Loucy (cell line): Measurements from ENCODE around the gene GPC3.

Experiments used
- H2AFZ ChIP-seq: fragments of 200-600 bp; sonication (generic); 2 replicates; pipeline ENCODE4 v1.6.0; 2016; ENCODE audit warnings: antibody characterized with exemption, mild to moderate bottlenecking, low read length, moderate library complexity
- H3F3A ChIP-seq: fragments of 200-600 bp; 2 replicates; pipeline ENCODE4 v1.6.0; 2016; ENCODE audit warnings: antibody characterized with exemption, low read depth, mild to moderate bottlenecking
- H3K27me3 ChIP-seq: fragments of 200-600 bp; sonication (generic); 2 replicates; pipeline ENCODE4 v1.6.1; 2014; ENCODE audit warnings: low read length, mild to moderate bottlenecking; ENCODE audit not compliant: insufficient read depth, poor library complexity, severe bottlenecking
- H3K36me3 ChIP-seq: fragments of 200-600 bp; sonication (generic); 2 replicates; pipeline ENCODE4 v1.6.1; 2016; ENCODE audit warnings: low read length; ENCODE audit not compliant: insufficient read depth
- H3K4me1 ChIP-seq: fragments of 200-600 bp; sonication (generic); 2 replicates; pipeline ENCODE4 v1.5.1; 2014; ENCODE audit warnings: low read length, mild to moderate bottlenecking; ENCODE audit not compliant: insufficient read depth, poor library complexity, severe bottlenecking
- H3K4me2 ChIP-seq: fragments of 200-600 bp; sonication (generic); 2 replicates; pipeline ENCODE4 v1.6.0; 2014; ENCODE audit warnings: antibody characterized with exemption, low read length, low read depth, mild to moderate bottlenecking; ENCODE audit not compliant: poor library complexity, severe bottlenecking
- H3K4me3 ChIP-seq: fragments of 200-600 bp; sonication (generic); 2 replicates; pipeline ENCODE4 v1.5.1; 2014; ENCODE audit warnings: low read length, mild to moderate bottlenecking, mixed read lengths; ENCODE audit not compliant: poor library complexity, severe bottlenecking
- H3K79me2 ChIP-seq: fragments of 200-600 bp; sonication (generic); 2 replicates; pipeline ENCODE4 v1.6.1; 2014; ENCODE audit warnings: low read length; ENCODE audit not compliant: insufficient read depth
- H3K9ac ChIP-seq: fragments of 200-600 bp; sonication (generic); 2 replicates; pipeline ENCODE4 v1.6.0; 2014; ENCODE audit warnings: mild to moderate bottlenecking, low read depth, low read length, moderate library complexity; ENCODE audit not compliant: poor library complexity, severe bottlenecking
- H3K9me2 ChIP-seq: fragments of 200-600 bp; sonication (generic); replicated peaks from 2 replicates; pipeline ENCODE4 v1.6.1; 2016; ENCODE audit warnings: low read depth, low read length, mixed read lengths
- H3K9me3 ChIP-seq: fragments of 200-600 bp; sonication (generic); 2 replicates; pipeline ENCODE4 v1.6.1; 2014; ENCODE audit warnings: mild to moderate bottlenecking, antibody characterized with exemption, low read length, low read depth; ENCODE audit not compliant: insufficient read depth
- H4K20me1 ChIP-seq: fragments of 200-600 bp; sonication (generic); 2 replicates; pipeline ENCODE4 v1.6.0; 2014; ENCODE audit warnings: antibody characterized with exemption, low read length, mild to moderate bottlenecking; ENCODE audit not compliant: insufficient read depth, poor library complexity, severe bottlenecking
- CTCF ChIP-seq: fragments of 200-600 bp; sonication (generic); conservative IDR thresholded peaks from 2 replicates; pipeline ENCODE4 v1.5.1; 2014; ENCODE audit warnings: mild to moderate bottlenecking, antibody characterized with exemption, low read length
- EZH2phosphoT487 ChIP-seq: fragments of 200-600 bp; IDR thresholded peaks from 2 replicates; pipeline ENCODE4 v1.6.1; 2018; ENCODE audit warnings: antibody characterized with exemption, mild to moderate bottlenecking, moderate library complexity, borderline replicate concordance

GPC3 gene

GRCh38 chrX:133645256-133645655 is 340.1 kb downstream of the GPC3 start:
- Histone ChIP-seq H3K79me2 (no peaks in the 10 kb centered on the region), H3K9me2 (no peaks in the 10 kb centered on the region), H3K9ac (no peak overlapping the region), H3K9me3 (no peaks in the 10 kb centered on the region), H3K4me1 (no peaks in the 10 kb centered on the region), H4K20me1 (no peaks in the 10 kb centered on the region), H3K27me3 (no peaks in the 10 kb centered on the region), H3F3A (no peaks in the 10 kb centered on the region), H2AFZ (no peak overlapping the region), H3K4me3 (no peak overlapping the region), H3K4me2 (no peak overlapping the region), H3K36me3 (no peaks in the 10 kb centered on the region)
- TF ChIP-seq CTCF (no peak), EZH2phosphoT487 (no peak)

GRCh38 chrX:133640161-133641015 is 345.0 kb downstream of the GPC3 start:
- H3K36me3 ChIP-seq: no peaks in the 10 kb centered on the region
- H3K4me2 ChIP-seq: no peak overlapping the region

GRCh38 chrX:133639726-133640125 is 345.7 kb downstream of the GPC3 start:
- no peaks in the 10 kb centered on the region for H3K27me3 ChIP-seq
- no peak overlapping the region for H3K9ac ChIP-seq
- H3K9me2 ChIP-seq: no peaks in the 10 kb centered on the region
- no peak overlapping the region for H2AFZ ChIP-seq
- no peaks in the 10 kb centered on the region for H3K36me3 ChIP-seq
- H3K4me2 ChIP-seq: no peak overlapping the region
- no peaks in the 10 kb centered on the region for H3K79me2 ChIP-seq
- H3K4me3 ChIP-seq: no peak overlapping the region
- H3F3A ChIP-seq: no peaks in the 10 kb centered on the region
- no peaks in the 10 kb centered on the region for H4K20me1 ChIP-seq
- no peaks in the 10 kb centered on the region for H3K4me1 ChIP-seq
- TF ChIP-seq CTCF (no peak), EZH2phosphoT487 (no peak)
- H3K9me3 ChIP-seq: no peaks in the 10 kb centered on the region

More at GRCh38 chrX:133640161-133641015, 345.0 kb downstream of the GPC3 start:
- TF ChIP-seq EZH2phosphoT487: no peak
- TF ChIP-seq CTCF: no peak
- Histone ChIP-seq H3K9me2 (no peaks in the 10 kb centered on the region), H3K27me3 (no peaks in the 10 kb centered on the region), H3K9ac (no peak overlapping the region), H3K9me3 (no peaks in the 10 kb centered on the region), H3K79me2 (no peaks in the 10 kb centered on the region), H3K4me3 (no peak overlapping the region), H4K20me1 (no peaks in the 10 kb centered on the region), H3K4me1 (no peaks in the 10 kb centered on the region), H2AFZ (no peak overlapping the region), H3F3A (no peaks in the 10 kb centered on the region)
